Prostate gland (tissue), 2 donors: Measurements from ENCODE around the gene SIGLECL1. TPM values are rescaled to one million over a fixed set of nuclear protein-coding genes. Genes with fewer than 3 reads are reported as not detected.
"Not testable (repeated sequence)": the region's sequence is repeated elsewhere in the genome, so short reads cannot be mapped to it uniquely, and the experiment has no call there.

Experiments
- DNase-seq: peaks from one replicate; pipeline ENCODE4 v3.0.0-alpha.2; 2019; ENCODE audit warnings: low spot score
- H3K27ac ChIP-seq, 2 donors: fragments of 200-600 bp; sonication (generic); 2 replicates each; pipeline ENCODE4 v1.5.1; 2017 to 2019
- H3K27me3 ChIP-seq: fragments of 200-600 bp; sonication (generic); replicated peaks from 2 replicates; pipeline ENCODE4 v1.5.1; 2019; ENCODE audit not compliant: insufficient read depth
- H3K36me3 ChIP-seq, 2 donors: fragments of 200-600 bp; sonication (generic); 1 replicate in 1 of 2; 2 replicates in 1 of 2; pipeline versions ENCODE4 v1.5.1 to v1.8.1; 2017 to 2019
- H3K4me1 ChIP-seq: fragments of 200-600 bp; sonication (generic); replicated peaks from 2 replicates; pipeline ENCODE4 v1.5.1; 2019
- H3K4me3 ChIP-seq, 2 donors: fragments of 200-600 bp; sonication (generic); 2 replicates each; pipeline ENCODE4 v1.5.1; 2017 to 2019
- H3K9me3 ChIP-seq: fragments of 200-600 bp; sonication (generic); 2 replicates; pipeline ENCODE4 v1.5.1; 2017
- POLR2A ChIP-seq: fragments of 450-650 bp; IDR thresholded peaks from one replicate; pipeline ENCODE4 v1.6.1; 2016; ENCODE audit warnings: antibody characterized with exemption, mild to moderate bottlenecking
- POLR2AphosphoS5 ChIP-seq: sonication (generic); formaldehyde crosslinking; IDR thresholded peaks from one replicate; pipeline ENCODE4 v1.6.1; 2017; ENCODE audit warnings: antibody characterized with exemption
- WGBS: methylation state at CpG from one replicate; pipeline ENCODE4 v1.1.5; 2018; 5-methylcytosine and 5-hydroxymethylcytosine counted together
- intact Hi-C: fragments of 100-400 bp; cut with DNase I; formaldehyde crosslinking; loops from one replicate; pipeline ENCODE4 v1.14.2; 2022
- total RNA-seq, 2 donors: library from RNA; depleted of rRNA; stranded (reverse); fragments of >200 nt; gene quantifications; one replicate each; pipeline ENCODE4 v1.1.0, GENCODE V29; 2016
- TF ChIP-seq, protein P1 (sequence below), 4 experiments: fragments of 200-600 bp in 2 of 4; fragments of 450-650 bp in 2 of 4; sonication (generic) in 2 of 4; IDR thresholded peaks; 1 replicate in 3 of 4; 2 replicates in 1 of 4; pipeline ENCODE4 v1.5.1; 2016 to 2019; ENCODE audit warnings: antibody characterized with exemption in 4 of 4, mild to moderate bottlenecking in 2 of 4, moderate library complexity in 2 of 4

SIGLECL1 gene
- total RNA-seq, 2 donors from 2014 or later = 1.6 TPM; not detected in 1

DNA sequence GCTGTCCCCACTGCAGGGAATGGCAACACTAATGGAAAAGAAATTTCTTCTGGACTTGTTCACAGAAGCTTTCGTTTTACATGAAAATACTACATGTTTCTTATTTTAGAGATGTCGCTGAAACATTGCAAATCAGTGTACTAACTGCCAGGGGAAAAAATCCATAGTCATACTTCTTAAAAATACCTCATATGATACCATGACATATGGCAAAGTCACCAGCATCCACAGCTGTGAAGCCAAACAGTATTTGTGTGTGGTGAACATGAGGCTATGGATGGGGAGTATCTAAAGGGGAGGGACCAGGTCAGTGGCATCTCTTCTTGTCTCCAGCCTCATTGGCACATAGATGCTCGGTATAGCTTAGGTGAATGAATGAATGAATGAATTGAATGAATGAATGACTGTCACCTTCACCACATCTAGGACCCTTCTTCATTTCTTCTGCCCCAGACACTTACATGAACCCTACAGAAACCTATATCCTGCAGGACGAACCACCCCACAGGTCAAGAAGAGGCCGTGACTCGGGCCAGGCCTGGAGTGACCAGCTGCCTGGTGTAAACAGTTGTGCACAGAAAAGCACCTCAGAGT, 40.6 kb upstream of the SIGLECL1 start:
- H3K4me1 ChIP-seq = no peaks in the 10 kb centered on the region
- intact Hi-C loops = no loop called here

DNA sequence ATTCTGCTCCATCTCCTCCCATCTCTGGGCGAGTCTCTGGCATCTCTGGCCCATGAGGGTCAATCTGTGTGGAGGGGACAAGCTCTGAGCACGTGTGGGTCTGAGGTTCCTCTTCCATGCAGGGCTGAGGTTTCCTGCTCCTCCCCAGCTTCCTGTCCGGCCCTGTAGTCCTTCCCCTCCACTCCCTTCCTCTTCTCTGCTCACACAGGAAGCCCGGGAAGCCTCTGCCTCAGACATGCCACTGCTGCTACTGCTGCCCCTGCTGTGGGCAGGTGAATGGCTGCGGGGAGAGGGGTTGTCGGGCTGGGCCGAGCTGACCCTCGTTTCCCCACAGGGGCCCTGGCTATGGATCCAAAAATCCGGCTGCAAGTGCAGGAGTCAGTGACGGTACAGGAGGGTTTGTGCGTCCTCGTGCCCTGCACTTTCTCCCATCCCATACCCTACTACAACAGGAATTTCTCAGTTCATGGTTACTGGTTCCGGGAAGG, 40.0 kb upstream of the SIGLECL1 start:
- DNase-seq, H3K4me1 ChIP-seq, H3K27ac ChIP-seq, H3K9me3 ChIP-seq, intact Hi-C loops, H3K27me3 ChIP-seq, H3K36me3 ChIP-seq, H3K4me3 ChIP-seq: not testable (repeated sequence)
- WGBS = 52% methylated on average over 13 of the region's 13 CpGs

More for the DNA sequence above, 40.6 kb upstream of the SIGLECL1 start:
- DNase-seq = no peak
- Histone ChIP-seq H3K27ac (no peak overlapping the region), H3K36me3 (no peaks in the 10 kb centered on the region), H3K4me3 (no peak overlapping the region), H3K9me3 (no peaks in the 10 kb centered on the region), H3K27me3 (no peaks in the 10 kb centered on the region)
- TF ChIP-seq, protein P1, sequence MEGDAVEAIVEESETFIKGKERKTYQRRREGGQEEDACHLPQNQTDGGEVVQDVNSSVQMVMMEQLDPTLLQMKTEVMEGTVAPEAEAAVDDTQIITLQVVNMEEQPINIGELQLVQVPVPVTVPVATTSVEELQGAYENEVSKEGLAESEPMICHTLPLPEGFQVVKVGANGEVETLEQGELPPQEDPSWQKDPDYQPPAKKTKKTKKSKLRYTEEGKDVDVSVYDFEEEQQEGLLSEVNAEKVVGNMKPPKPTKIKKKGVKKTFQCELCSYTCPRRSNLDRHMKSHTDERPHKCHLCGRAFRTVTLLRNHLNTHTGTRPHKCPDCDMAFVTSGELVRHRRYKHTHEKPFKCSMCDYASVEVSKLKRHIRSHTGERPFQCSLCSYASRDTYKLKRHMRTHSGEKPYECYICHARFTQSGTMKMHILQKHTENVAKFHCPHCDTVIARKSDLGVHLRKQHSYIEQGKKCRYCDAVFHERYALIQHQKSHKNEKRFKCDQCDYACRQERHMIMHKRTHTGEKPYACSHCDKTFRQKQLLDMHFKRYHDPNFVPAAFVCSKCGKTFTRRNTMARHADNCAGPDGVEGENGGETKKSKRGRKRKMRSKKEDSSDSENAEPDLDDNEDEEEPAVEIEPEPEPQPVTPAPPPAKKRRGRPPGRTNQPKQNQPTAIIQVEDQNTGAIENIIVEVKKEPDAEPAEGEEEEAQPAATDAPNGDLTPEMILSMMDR (IDR thresholded peaks at IDR 0.05) = no peak
- TF ChIP-seq POLR2A (no peak), POLR2AphosphoS5 (no peak)
- WGBS = 89% methylated on average over 6 of the region's 6 CpGs

DNA sequence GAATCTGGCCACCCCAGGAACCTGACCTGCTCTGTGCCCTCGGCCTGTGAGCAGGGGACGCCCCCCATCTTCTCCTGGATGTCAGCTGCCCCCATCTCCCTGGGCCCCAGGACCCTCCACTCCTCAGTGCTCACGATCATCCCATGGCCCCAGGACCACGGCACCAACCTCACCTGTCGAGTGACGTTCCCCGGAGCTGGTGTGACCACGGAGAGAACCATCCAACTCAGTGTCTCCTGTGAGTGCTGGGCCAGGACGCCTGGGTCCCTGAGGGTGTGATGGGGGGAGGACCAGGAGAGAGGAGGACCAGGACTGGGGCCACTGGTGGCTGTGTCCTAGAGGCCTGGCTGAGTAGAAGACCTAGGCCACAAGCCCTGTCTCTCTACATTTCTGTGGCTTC, 39.0 kb upstream of the SIGLECL1 start:
- Histone ChIP-seq H3K27ac (no peak overlapping the region), H3K27me3 (no peaks in the 10 kb centered on the region), H3K9me3 (no peaks in the 10 kb centered on the region), H3K4me3 (no peak overlapping the region), H3K4me1 (no peaks in the 10 kb centered on the region), H3K36me3 (no peaks in the 10 kb centered on the region)
- DNase-seq = no peak
- intact Hi-C loops = no loop called here
- WGBS = 94% methylated on average over 8 of the region's 9 CpGs
- TF ChIP-seq, protein P1 (IDR thresholded peaks at IDR 0.05) = no peak
- TF ChIP-seq POLR2A (no peak), POLR2AphosphoS5 (no peak)

DNA sequence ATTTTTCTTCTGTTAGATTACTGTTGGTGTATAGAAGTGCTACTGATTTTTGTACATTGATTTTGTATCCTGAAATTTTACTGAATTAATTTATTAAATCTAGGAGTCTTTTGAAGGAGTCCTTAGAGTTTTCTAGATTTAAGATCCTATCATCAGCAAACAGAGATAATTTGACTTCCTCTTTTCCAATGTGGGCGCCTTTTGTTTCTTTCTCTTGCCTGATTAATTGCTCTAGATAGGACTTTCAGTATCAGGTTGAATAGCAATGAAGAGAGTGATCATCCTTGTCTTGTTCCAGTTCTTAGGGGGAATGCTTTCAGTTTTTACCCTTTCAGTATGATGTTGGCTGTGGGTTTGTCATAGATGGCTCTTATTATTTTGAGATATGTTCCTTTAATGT, 31.6 kb upstream of the SIGLECL1 start:
- Histone ChIP-seq H3K27ac (no peak overlapping the region), H3K4me1 (no peaks in the 10 kb centered on the region), H3K27me3 (no peaks in the 10 kb centered on the region), H3K36me3 (no peaks in the 10 kb centered on the region), H3K4me3 (no peak overlapping the region), H3K9me3 (no peaks in the 10 kb centered on the region)
- intact Hi-C loops = no loop called here
- TF ChIP-seq POLR2A (no peak), POLR2AphosphoS5 (no peak)
- TF ChIP-seq, protein P1 (IDR thresholded peaks at IDR 0.05) = no peak
- no peak for DNase-seq
- WGBS = 71% methylated on average over 1 of the region's 1 CpG

DNA sequence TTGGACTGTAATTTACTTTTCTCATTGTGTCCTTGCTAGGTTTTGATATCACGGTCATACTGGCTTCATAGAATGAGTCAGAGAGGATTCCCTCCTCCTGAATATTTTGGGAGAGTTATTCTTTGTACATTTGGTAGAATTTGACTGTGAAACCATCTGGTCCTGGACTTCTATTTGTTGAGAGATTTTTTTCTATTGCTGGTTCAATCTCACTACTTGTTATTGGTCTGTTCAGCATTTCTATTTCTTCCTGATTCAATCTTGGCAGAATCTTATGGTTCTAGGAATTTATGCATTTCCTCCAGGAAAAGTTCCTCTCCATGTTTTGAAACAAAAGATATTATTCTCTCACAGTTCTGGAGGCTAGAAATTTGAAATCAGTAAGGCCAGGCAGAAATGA, 30.9 kb upstream of the SIGLECL1 start:
- Histone ChIP-seq H3K27me3 (no peaks in the 10 kb centered on the region), H3K4me1 (no peaks in the 10 kb centered on the region), H3K9me3 (no peaks in the 10 kb centered on the region), H3K27ac (no peak overlapping the region), H3K36me3 (no peaks in the 10 kb centered on the region), H3K4me3 (no peak overlapping the region)
- no peak for DNase-seq
- TF ChIP-seq POLR2A (no peak), POLR2AphosphoS5 (no peak)
- TF ChIP-seq, protein P1 (IDR thresholded peaks at IDR 0.05) = no peak
- WGBS = 87% methylated on average over 1 of the region's 1 CpG
- intact Hi-C loops = no loop called here
